ENCODE results near the gene CWC15.

The CWC15 gene

DNA sequence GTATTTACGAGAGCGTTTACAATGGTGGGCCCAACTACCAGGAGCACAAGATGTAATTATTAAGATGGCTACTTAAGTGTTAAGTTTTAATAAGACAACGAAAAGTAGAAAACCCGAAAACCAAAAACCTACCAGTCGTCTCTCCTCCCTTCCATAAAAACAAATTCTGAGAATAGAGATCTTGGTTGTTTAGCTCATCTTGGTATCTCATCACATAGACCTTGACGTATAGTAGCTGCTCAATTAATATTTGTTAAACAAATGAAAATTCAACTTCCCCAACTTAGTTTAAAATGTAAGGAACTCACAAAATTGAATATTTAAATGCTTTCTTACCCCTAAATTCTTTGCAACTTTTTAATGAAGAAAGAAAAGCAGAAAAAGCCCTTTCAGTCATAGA lies 822 bp upstream of the CWC15 start:
- TF ChIP-seq, protein P1, sequence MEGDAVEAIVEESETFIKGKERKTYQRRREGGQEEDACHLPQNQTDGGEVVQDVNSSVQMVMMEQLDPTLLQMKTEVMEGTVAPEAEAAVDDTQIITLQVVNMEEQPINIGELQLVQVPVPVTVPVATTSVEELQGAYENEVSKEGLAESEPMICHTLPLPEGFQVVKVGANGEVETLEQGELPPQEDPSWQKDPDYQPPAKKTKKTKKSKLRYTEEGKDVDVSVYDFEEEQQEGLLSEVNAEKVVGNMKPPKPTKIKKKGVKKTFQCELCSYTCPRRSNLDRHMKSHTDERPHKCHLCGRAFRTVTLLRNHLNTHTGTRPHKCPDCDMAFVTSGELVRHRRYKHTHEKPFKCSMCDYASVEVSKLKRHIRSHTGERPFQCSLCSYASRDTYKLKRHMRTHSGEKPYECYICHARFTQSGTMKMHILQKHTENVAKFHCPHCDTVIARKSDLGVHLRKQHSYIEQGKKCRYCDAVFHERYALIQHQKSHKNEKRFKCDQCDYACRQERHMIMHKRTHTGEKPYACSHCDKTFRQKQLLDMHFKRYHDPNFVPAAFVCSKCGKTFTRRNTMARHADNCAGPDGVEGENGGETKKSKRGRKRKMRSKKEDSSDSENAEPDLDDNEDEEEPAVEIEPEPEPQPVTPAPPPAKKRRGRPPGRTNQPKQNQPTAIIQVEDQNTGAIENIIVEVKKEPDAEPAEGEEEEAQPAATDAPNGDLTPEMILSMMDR (IDR thresholded peaks at IDR 0.05; ENCODE audit: low read depth, low read length, missing control alignments), result no peak
- in situ Hi-C loops (cut with HindIII; ENCODE audit: low sequenced_read_pairs), result no loop called here
- peak overlapping the region; percentile 89 for H3K4me3 ChIP-seq (ENCODE audit: low read depth, low read length)
- DNase-seq (ENCODE audit: low read depth), result no peak

DNA sequence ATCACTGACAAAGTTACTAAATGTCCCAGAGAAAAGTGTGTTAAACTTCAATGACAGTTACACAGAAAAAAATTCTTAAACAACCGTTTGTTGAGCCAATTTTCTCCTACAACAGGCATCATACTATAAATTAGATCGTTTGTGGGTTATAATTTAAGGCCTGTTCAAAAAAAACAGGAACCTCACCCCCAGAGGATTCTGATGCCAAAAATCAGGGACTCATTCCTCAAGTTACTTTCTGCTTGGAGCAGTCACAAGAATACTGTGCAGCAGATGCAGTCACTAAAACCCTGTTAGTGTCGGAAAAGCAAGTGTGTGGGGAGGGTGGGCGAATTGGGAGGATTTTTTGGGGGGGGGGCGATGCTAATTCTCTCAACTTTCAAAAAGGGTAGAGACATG lies 657 bp downstream of the CWC15 start:
- H3K4me3 ChIP-seq (ENCODE audit: low read depth, low read length), result peak overlapping the region; percentile 89
- TF ChIP-seq, protein P1 (IDR thresholded peaks at IDR 0.05; ENCODE audit: low read depth, low read length, missing control alignments), result no peak
- in situ Hi-C loops (cut with HindIII; ENCODE audit: low sequenced_read_pairs), result no loop called here
- no peak for DNase-seq (ENCODE audit: low read depth)

DNA sequence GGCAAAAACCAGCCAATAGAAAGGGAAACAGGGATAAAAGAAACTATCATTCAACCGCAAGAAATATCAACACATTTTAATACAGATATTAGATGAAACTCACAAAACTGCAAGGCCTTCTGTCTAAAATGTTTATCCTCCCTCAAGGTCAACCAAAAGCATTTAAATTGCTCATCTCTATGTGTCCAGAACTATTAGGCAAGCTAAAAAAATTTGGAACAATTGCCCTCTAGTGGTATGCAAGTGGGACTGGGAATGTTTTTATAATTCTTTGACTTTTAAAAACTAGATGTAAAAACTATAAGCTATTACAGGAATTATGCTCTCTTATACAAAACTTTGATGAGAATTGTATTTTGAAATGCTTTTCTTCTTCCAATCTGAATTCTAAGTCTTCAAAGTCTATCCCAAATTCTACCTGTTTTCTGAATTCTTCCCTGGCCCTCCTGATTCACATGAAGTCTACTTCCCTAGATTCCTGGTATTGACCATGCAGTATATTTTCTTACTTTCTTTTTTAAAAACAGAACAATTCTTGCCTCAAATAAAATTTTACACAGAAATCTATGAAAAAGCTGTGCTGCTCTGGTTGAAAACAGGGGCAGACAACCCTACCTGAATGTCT lies 4.9 kb downstream of the CWC15 start:
- DNase-seq (ENCODE audit: low read depth), result peak; percentile 19
- TF ChIP-seq, protein P1 (IDR thresholded peaks at IDR 0.05; ENCODE audit: low read depth, low read length, missing control alignments), result peak; percentile 56
- H3K4me3 ChIP-seq (ENCODE audit: low read depth, low read length), result no peak overlapping the region
- in situ Hi-C loops (cut with HindIII; ENCODE audit: low sequenced_read_pairs), result no loop called here

DNA sequence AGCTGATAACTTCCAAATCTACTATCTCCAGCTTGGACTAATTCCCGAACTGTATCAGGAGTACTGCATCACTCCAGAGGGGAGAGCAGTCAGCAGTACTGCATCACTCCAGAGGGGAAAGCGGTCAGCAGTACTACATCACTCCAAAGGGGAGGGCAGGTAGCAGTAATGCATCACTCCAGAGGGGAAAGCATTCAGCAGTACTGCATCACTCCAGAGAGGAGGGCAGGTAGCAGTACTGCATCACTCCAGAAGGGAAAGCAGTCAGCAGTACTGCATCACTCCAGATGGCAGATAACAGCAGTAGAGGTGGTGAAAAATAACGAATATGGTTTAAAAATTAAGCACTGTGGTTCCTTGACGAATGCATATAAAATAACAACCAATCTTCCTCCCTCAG lies 8.4 kb downstream of the CWC15 start:
- in situ Hi-C loops (cut with HindIII; ENCODE audit: low sequenced_read_pairs), result no loop called here
- no peak for DNase-seq (ENCODE audit: low read depth)
- TF ChIP-seq, protein P1 (IDR thresholded peaks at IDR 0.05; ENCODE audit: low read depth, low read length, missing control alignments), result no peak
- no peak overlapping the region for H3K4me3 ChIP-seq (ENCODE audit: low read depth, low read length)

DNA sequence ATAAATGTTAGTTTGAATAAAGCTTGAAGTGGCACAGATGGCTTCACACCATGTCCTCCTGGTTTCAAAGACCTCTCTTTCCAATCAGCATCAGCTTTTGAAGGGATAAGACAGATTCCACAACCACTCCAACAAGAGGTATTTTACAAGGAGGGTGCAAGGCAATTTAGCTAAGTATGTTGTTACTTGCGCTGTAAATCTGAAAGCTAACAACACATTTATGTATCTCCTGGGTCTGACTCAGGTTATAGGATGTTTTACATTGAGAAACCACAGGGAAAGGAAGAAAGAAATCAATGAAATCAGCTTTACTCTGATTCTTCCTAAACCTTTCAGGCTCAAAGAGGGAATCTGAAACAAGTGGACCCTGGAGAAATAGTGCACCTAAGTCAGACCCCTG lies 12.1 kb downstream of the CWC15 start:
- in situ Hi-C loops (cut with HindIII; ENCODE audit: low sequenced_read_pairs), result no loop called here
- no peak for DNase-seq (ENCODE audit: low read depth)

DNA sequence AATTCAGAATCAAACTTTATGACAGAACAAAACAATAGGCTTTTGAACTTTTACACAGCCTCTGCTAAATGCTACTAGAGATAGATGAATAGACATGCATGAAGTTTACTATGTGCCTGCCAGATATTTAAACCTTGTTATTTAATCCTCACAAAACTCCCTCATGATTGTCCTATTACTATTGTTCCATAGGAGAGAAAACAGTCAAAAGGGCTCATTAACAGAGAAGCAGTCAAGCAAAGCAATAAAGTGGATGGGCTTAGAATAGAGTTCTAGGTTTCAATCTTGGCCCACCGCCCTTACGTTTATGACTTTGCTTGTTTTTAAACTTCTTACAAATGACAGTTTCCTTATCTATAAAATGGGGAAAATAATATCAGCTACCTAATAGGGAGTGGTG lies 12.9 kb downstream of the CWC15 start:
- H3K4me3 ChIP-seq (ENCODE audit: low read depth, low read length), result no peak overlapping the region
- no peak for DNase-seq (ENCODE audit: low read depth)
- in situ Hi-C loops (cut with HindIII; ENCODE audit: low sequenced_read_pairs), result no loop called here
- TF ChIP-seq, protein P1 (IDR thresholded peaks at IDR 0.05; ENCODE audit: low read depth, low read length, missing control alignments), result no peak

More for the DNA sequence above, 12.1 kb downstream of the CWC15 start:
- H3K4me3 ChIP-seq (ENCODE audit: low read depth, low read length), result no peak overlapping the region
- TF ChIP-seq, protein P1 (IDR thresholded peaks at IDR 0.05; ENCODE audit: low read depth, low read length, missing control alignments), result no peak

All from astrocyte of the cerebellum (primary cell).